Bladder microvascular endothelial cell (primary cell): ENCODE results near the gene FRMD8. TPM values are rescaled to one million over a fixed set of nuclear protein-coding genes. Genes with fewer than 3 reads are reported as not detected.

Experiments
- total RNA-seq: library from RNA; depleted of rRNA; stranded (reverse); fragments of >200 nt; gene quantifications from 2 replicates; pipeline ENCODE4 v1.2.3, GENCODE V29; 2014

Gene FRMD8
- total RNA-seq = 53.9 and 70.9 TPM in 2 replicates

GRCh38 chr11:65386307-65387140 lies at the start of gene FRMD8:
Gene FRMD8, plus strand, starts transcription at chr11:65386637. Its CDS starts 400 bp downstream, at chr11:65387037.

GRCh38 chr11:65354265-65355012 lies 32.0 kb upstream of the FRMD8 start, which contains the start of gene TIGD3:
Gene TIGD3, plus strand, starts transcription at chr11:65354751. Its CDS starts 1,058 bp downstream, at chr11:65355809.

GRCh38 chr11:65382033-65382803 lies 4.2 kb upstream of the FRMD8 start, which contains the start of gene SLC25A45:
Gene SLC25A45, minus strand, starts transcription at chr11:65382646. Its CDS starts 695 bp downstream, at chr11:65381951.

GRCh38 chr11:65422633-65423515 lies 36.4 kb downstream of the FRMD8 start, which contains the start of gene NEAT1:
Gene NEAT1, plus strand, starts transcription at chr11:65422798.

Other genes with a start within 250 kb of the FRMD8 start
- not detected in 2 replicates for gene SPDYC, start 216.4 kb upstream of the FRMD8 start, total RNA-seq
- gene CAPN1, start 204.7 kb upstream of the FRMD8 start, total RNA-seq = 86.8 and 101 TPM in 2 replicates
- 6.2 and 7.7 TPM in 2 replicates for gene POLA2, start 124.7 kb upstream of the FRMD8 start, total RNA-seq
- 7.1 and 8.7 TPM in 2 replicates for gene CDC42EP2, start 71.8 kb upstream of the FRMD8 start, total RNA-seq
- gene DPF2, start 52.8 kb upstream of the FRMD8 start, total RNA-seq = 22.0 and 32.5 TPM in 2 replicates
- gene TIGD3, start 31.9 kb upstream of the FRMD8 start, total RNA-seq = under 0.01 and 0.13 TPM in 2 replicates
- gene SLC25A45, start 4.0 kb upstream of the FRMD8 start, total RNA-seq = 0.81 and 2.8 TPM in 2 replicates
- 59.3 and 170 TPM in 2 replicates for gene NEAT1, start 36.2 kb downstream of the FRMD8 start, total RNA-seq
- gene MALAT1, start 112.4 kb downstream of the FRMD8 start, total RNA-seq = 3,635 and 7,050 TPM in 2 replicates
- gene SCYL1, start 138.4 kb downstream of the FRMD8 start, total RNA-seq = 49.2 and 56.6 TPM in 2 replicates
- gene LTBP3, start 171.7 kb downstream of the FRMD8 start, total RNA-seq = 17.5 and 79.4 TPM in 2 replicates
- 28.6 and 32.1 TPM in 2 replicates for gene ZNRD2, start 183.8 kb downstream of the FRMD8 start, total RNA-seq
- gene FAM89B, start 185.9 kb downstream of the FRMD8 start, total RNA-seq = 12.0 and 14.6 TPM in 2 replicates
- 9.4 and 31.9 TPM in 2 replicates for gene EHBP1L1, start 189.4 kb downstream of the FRMD8 start, total RNA-seq
- gene KCNK7, start 209.2 kb downstream of the FRMD8 start, total RNA-seq = under 0.01 and 0.38 TPM in 2 replicates
- 78.5 and 130 TPM in 2 replicates for gene MAP3K11, start 227.6 kb downstream of the FRMD8 start, total RNA-seq
- gene PCNX3, start 229.1 kb downstream of the FRMD8 start, total RNA-seq = 10.0 and 25.1 TPM in 2 replicates